GM19372 (cell line): ENCODE results near the gene ABCB9.
A peak's percentile ranks its signal among the peaks of the same experiment; 100 is the strongest.
"Not testable (repeated sequence)": the region's sequence is repeated elsewhere in the genome, so short reads cannot be mapped to it uniquely, and the experiment has no call there.

Experiments
- ATAC-seq: cut with Tn5 transposase; IDR thresholded peaks from one replicate; pipeline ENCODE4 v1.9.1; 2021; ENCODE audit warnings: mild to moderate bottlenecking, low read depth, moderate library complexity; ENCODE audit not compliant: unreplicated experiment

The ABCB9 gene

GRCh38 chr12:122965851-122966742 is at the start of gene ABCB9:
TSS of gene ABCB9 (minus strand) at chr12:122966463. CDS start at chr12:122960235, 6,228 bp downstream.
- peak; percentile 67 for ATAC-seq

DNA sequence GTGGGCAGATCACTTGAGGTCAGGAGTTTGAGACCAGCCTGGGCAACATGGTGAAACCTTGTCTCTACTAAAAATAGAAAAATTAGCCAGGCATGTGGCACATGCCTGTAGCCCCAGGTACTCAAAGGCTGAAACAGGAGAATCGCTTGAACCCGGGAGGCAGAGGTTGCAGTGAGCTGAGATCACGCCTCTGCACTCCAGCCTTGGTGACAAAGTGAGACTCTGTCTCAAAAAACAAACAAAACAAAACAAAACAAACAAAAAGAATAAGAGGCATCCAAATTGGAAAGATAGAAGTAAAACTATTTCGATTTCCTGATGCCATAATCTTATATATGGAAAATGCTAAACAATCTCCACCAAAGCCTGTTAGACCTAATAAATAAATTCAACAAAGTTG is 48.2 kb upstream of the ABCB9 start:
- not testable (repeated sequence) for ATAC-seq

DNA sequence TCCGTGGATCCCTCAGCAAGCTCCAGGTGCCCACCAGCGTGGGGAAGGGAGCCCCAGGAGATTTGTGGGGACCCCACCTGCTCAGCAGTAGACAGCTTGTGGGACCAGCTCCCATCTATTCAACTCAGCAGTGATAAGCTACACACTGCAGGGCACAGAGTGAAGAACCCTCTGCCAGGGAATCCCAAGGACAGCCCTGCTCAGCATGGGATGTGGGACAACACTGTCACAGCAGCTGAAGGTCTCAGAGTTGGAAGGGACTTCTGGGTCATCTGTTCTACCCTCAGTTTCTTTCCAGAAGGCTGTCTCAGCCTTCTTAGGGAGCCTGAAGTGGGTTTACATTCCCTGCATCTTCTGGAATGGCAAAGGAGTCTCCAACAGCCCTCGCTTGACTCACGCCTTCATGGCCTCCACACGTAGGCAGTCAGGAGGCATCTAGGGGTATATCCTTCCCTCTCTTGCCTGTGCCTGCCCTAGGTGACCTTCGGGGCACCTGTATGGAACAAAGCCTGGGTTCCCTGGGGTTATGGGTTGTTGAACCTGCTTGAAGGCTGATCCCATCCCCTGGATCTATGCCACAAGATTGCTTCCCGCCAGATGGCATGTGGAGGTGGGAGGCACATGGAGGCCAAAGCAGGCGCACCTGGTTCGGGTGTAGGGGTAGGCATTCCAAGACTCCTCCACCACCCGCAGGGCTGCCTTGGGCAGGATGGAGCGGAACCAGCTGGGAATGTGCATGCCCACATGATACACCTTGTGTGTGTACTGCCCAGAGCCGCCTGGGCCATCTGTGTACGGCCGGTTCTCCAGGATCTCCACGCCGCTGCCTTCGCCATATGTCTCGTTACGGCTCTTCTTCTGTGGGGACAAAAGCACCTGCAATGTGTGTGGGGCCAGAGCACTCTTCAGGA is 47.2 kb upstream of the ABCB9 start:
- no peak for ATAC-seq

DNA sequence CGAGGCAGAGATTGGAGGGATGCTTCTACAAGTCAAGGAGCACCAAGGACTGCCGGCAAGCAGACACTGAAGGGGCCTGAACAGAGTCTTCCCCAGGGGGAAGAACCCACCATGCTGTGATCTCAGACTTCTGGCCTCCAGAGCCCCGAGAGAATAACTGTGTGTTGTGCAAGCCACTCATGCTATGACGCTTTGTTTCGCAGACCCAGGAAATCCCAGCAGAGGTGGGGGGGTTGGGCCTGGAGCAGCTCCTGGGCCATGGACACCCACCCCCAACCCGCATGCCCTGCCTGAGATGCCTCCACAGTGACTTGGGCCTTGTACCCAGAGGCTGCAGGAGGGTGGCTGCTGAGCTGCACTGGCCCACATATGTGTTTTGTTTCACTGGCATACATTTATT is 45.4 kb upstream of the ABCB9 start:
- no peak for ATAC-seq

- ATAC-seq: no peak
Observed at GRCh38 chr12:123010681-123011080, 44.4 kb upstream of the ABCB9 start.

DNA sequence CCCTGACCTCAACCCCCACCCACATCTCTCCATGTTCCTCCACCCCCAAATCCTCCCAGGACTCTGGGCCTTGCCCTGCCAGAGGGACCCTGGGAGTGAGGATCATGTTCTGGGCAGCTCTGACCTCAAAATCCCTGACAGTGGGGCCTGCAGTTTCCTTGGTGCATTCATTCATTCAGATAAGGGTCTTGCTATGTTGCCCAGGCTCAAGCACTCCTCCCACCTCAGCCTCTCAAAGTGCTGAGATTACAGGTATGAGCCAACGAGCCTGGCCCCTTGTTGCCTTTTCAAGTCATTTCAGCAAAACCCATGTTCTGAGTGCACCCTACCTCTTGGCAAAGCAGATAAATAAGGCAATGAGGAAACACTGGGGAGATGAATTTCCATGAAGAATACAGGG is 43.8 kb upstream of the ABCB9 start:
- ATAC-seq: no peak

- ATAC-seq: no peak
Observed at GRCh38 chr12:123006977-123007376, 40.7 kb upstream of the ABCB9 start.

GRCh38 chr12:123005081-123005626 is 38.9 kb upstream of the ABCB9 start:
- ATAC-seq: no peak

DNA sequence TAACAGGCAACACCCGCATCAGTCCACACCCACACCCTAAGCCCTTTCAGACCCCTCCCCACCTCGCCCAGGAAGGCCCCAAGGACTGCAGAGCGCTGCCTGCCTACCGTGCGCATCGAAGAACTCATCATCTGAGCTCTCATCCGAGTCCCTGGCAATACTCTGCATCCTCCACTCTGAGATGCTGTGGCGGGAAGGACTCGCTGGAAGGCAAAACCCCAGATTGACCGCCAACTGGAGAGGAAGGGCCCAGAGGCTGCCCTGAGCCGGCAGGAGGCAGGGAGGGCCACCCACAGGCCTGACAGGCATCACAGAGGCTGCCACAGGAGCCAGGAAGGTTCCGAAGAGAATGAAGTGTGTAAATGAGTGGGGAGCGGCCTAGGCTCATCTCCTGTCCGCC is 38.0 kb upstream of the ABCB9 start:
- no peak for ATAC-seq

- no peak for ATAC-seq
Observed at GRCh38 chr12:123003257-123003656, 37.0 kb upstream of the ABCB9 start.

- ATAC-seq: no peak
Observed at GRCh38 chr12:123001464-123001863, 35.2 kb upstream of the ABCB9 start.

DNA sequence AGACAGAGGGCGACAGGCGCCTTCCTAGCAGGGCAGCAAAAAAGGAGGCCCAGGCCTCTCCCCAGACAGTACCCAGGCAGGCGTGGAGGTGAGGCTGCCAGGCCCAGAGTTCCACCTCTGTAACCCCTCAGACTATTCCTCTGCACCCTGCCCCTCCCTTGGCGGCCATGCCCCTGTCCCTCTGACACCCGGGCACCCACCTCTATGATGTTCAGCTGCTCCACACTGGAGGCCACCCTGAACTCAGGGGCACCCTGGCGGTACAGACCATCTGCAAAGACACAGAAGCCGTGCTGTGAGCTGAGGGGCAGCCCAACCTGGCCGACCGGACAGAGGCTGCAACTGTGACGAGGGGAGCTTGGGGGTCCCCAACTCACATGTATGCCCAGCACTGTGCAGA is 34.3 kb upstream of the ABCB9 start:
- no peak for ATAC-seq

DNA sequence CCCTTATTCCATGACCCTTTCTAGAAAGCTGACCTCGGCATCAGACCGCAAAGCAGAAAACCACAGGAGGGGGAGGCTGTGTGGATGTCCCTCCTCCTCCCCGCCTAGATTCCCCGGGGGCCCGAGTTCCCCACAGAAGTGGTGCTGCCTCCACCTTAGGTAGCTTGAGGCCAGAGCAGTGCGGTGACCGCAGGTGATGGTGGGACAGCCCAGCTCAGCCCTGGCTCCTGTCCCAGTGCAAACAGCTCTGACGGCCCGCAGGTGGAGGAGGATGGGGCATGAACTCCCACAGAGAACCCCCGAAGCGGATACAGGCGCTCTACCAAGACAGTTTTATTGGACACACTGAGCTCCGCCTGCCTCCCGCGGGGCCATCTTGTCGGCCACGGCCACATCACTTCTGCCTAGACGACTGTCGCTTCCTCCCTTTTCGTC is 33.7 kb upstream of the ABCB9 start:
- no peak for ATAC-seq

- ATAC-seq: no peak
Observed at GRCh38 chr12:122999196-122999946, 33.1 kb upstream of the ABCB9 start.

- ATAC-seq: no peak
Observed at GRCh38 chr12:122998316-122998715, 32.1 kb upstream of the ABCB9 start.

GRCh38 chr12:122997343-122998250 is 31.3 kb upstream of the ABCB9 start:
- ATAC-seq: no peak

DNA sequence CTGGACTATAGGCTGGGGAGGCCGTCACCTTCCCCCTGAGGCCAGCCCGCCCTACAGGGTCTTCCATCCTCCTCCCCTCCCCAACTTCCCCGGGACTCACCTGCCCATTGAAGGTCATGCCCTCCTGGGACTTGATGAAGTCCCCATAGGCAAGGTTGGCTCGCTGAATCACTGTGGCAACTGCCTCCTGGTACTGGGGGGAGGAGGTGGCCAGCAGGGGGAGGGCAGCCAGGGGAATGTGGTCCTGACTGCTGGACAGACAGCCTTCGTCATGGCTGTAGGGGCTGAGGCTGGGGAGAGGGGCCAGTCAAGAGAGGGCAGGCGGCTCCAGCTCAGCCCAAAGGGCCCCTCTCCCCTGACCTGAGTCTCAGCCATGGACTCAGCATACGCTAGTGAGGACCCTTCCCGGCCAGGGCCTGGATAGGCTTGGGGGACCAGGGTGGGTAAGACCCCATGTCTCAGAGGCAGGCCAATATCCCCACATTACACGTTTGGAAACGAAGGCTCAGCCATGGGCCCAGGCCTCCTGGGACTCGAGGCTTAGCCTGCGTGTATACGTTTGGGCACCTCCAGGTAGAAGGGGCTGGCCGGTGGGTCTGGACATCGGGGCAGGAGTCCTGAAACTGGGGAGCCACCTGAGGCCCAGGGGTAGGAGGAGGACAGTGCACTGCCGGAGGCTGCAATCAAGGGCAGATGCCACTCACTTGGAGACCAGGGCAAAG is 30.5 kb upstream of the ABCB9 start:
- no peak for ATAC-seq

GRCh38 chr12:122996188-122996601 is 29.9 kb upstream of the ABCB9 start:
- no peak for ATAC-seq
